Activated CD4-positive, alpha-beta T cell treated with anti-CD3 and anti-CD28 coated beads for 48 hours (primary cell): ENCODE results near the gene RPTOR.

Experiments
- DNase-seq: peaks from one replicate; pipeline ENCODE4 v3.0.0-alpha.2; 2020

Gene RPTOR

GRCh38 chr17:80646328-80646727 is 101.7 kb downstream of the RPTOR start:
- DNase-seq, result no peak

GRCh38 chr17:80647746-80648145 is 103.1 kb downstream of the RPTOR start:
- peak; percentile 35 for DNase-seq

GRCh38 chr17:80649200-80649644 is 104.6 kb downstream of the RPTOR start:
- DNase-seq, result peak; percentile 29

GRCh38 chr17:80649672-80650330 is 105.2 kb downstream of the RPTOR start:
- DNase-seq, result peak; percentile 90

- no peak for DNase-seq
Observed at GRCh38 chr17:80650331-80650672, 105.7 kb downstream of the RPTOR start.

GRCh38 chr17:80650751-80651518 is 106.3 kb downstream of the RPTOR start:
- DNase-seq, result no peak

- no peak for DNase-seq
Observed at GRCh38 chr17:80652756-80653330, 108.2 kb downstream of the RPTOR start.

GRCh38 chr17:80653856-80654255 is 109.2 kb downstream of the RPTOR start:
- no peak for DNase-seq

GRCh38 chr17:80655608-80656007 is 111.0 kb downstream of the RPTOR start:
- DNase-seq, result no peak

- peak; percentile 28 for DNase-seq
Observed at GRCh38 chr17:80656590-80656989, 112.0 kb downstream of the RPTOR start.

GRCh38 chr17:80657561-80657960 is 112.9 kb downstream of the RPTOR start:
- no peak for DNase-seq

GRCh38 chr17:80658821-80659220 is 114.2 kb downstream of the RPTOR start:
- DNase-seq, result no peak

- no peak for DNase-seq
Observed at GRCh38 chr17:80659651-80660050, 115.0 kb downstream of the RPTOR start.

- no peak for DNase-seq
Observed at GRCh38 chr17:80660527-80661198, 116.0 kb downstream of the RPTOR start.

- DNase-seq, result no peak
Observed at GRCh38 chr17:80662557-80662956, 117.9 kb downstream of the RPTOR start.

- peak; percentile 67 for DNase-seq
Observed at GRCh38 chr17:80663781-80664206, 119.2 kb downstream of the RPTOR start.

- no peak for DNase-seq
Observed at GRCh38 chr17:80664217-80664790, 119.7 kb downstream of the RPTOR start.

GRCh38 chr17:80665792-80666191 is 121.2 kb downstream of the RPTOR start:
- DNase-seq, result no peak

- DNase-seq, result no peak
Observed at GRCh38 chr17:80666867-80667266, 122.2 kb downstream of the RPTOR start.

GRCh38 chr17:80667462-80668277 is 123.0 kb downstream of the RPTOR start:
- DNase-seq, result peak; percentile 26

- DNase-seq, result no peak
Observed at GRCh38 chr17:80668375-80669148, 123.9 kb downstream of the RPTOR start.
